KMS-11 (cell line): ENCODE data around the gene HIGD1A.

Experiments
- H2AFZ ChIP-seq: fragments of 200-600 bp; sonication (generic); 2 replicates; pipeline ENCODE4 v1.6.1; 2016; ENCODE audit warnings: antibody characterized with exemption, mixed run types, low read depth
- H3K27ac ChIP-seq: fragments of 200-600 bp; sonication (generic); 2 replicates; pipeline ENCODE4 v1.6.1; 2016; ENCODE audit warnings: mild to moderate bottlenecking, mixed run types
- H3K27me3 ChIP-seq: fragments of 200-600 bp; sonication (generic); 2 replicates; pipeline ENCODE4 v1.6.1; 2017; ENCODE audit warnings: mild to moderate bottlenecking, low read depth, mixed run types, moderate library complexity; ENCODE audit not compliant: insufficient read depth
- H3K36me3 ChIP-seq: fragments of 200-600 bp; sonication (generic); 2 replicates; pipeline ENCODE4 v1.6.1; 2017; ENCODE audit warnings: mild to moderate bottlenecking, mixed run types; ENCODE audit not compliant: insufficient read depth
- H3K4me1 ChIP-seq: fragments of 200-600 bp; sonication (generic); 2 replicates; pipeline ENCODE4 v1.6.1; 2016; ENCODE audit warnings: mild to moderate bottlenecking, low read depth, mixed run types; ENCODE audit not compliant: poor library complexity, severe bottlenecking
- H3K4me2 ChIP-seq: fragments of 200-600 bp; sonication (generic); 2 replicates; pipeline ENCODE4 v1.7.0; 2016; ENCODE audit warnings: mild to moderate bottlenecking, mixed run types
- H3K4me3 ChIP-seq: fragments of 200-600 bp; sonication (generic); IDR thresholded peaks from 2 replicates; pipeline ENCODE4 v1.6.1; 2017; ENCODE audit warnings: low read depth, low read length, mixed read lengths; ENCODE audit not compliant: insufficient read depth
- H3K79me2 ChIP-seq: fragments of 200-600 bp; sonication (generic); 2 replicates; pipeline ENCODE4 v1.6.1; 2016; ENCODE audit warnings: low read depth, mixed run types; ENCODE audit not compliant: insufficient read depth
- H3K9ac ChIP-seq: fragments of 200-600 bp; sonication (generic); 2 replicates; pipeline ENCODE4 v1.6.1; 2016; ENCODE audit warnings: mild to moderate bottlenecking, mixed run types
- H4K20me1 ChIP-seq: fragments of 200-600 bp; sonication (generic); 2 replicates; pipeline ENCODE4 v1.6.1; 2016; ENCODE audit warnings: mild to moderate bottlenecking, mixed run types; ENCODE audit not compliant: insufficient read depth
- CTCF ChIP-seq: fragments of 200-600 bp; sonication (generic); conservative IDR thresholded peaks from 2 replicates; pipeline ENCODE4 v1.6.1; 2017; ENCODE audit warnings: low read depth, mild to moderate bottlenecking, antibody characterized with exemption, low read length, moderate library complexity, mixed read lengths

HIGD1A gene

GRCh38 chr3:42745776-42746454, 58.4 kb downstream of the HIGD1A start:
- Histone ChIP-seq H3K79me2 (no peaks in the 10 kb centered on the region), H3K4me3 (no peak overlapping the region), H2AFZ (no peak overlapping the region)

GRCh38 chr3:42745291-42745745, 59.0 kb downstream of the HIGD1A start:
- no peak overlapping the region for H2AFZ ChIP-seq
- no peaks in the 10 kb centered on the region for H3K4me1 ChIP-seq
- no peaks in the 10 kb centered on the region for H3K79me2 ChIP-seq
- no peaks in the 10 kb centered on the region for H3K27me3 ChIP-seq
- H3K27ac ChIP-seq = no peak overlapping the region
- no peak for TF ChIP-seq CTCF
- H3K4me2 ChIP-seq = no peak overlapping the region
- no peaks in the 10 kb centered on the region for H4K20me1 ChIP-seq
- H3K36me3 ChIP-seq = no peaks in the 10 kb centered on the region
- no peak overlapping the region for H3K9ac ChIP-seq
- H3K4me3 ChIP-seq = no peak overlapping the region

More at GRCh38 chr3:42745776-42746454, 58.4 kb downstream of the HIGD1A start:
- TF ChIP-seq CTCF = no peak
- Histone ChIP-seq H3K4me2 (no peak overlapping the region), H3K36me3 (no peaks in the 10 kb centered on the region), H3K27ac (no peak overlapping the region), H4K20me1 (no peaks in the 10 kb centered on the region), H3K27me3 (no peaks in the 10 kb centered on the region), H3K4me1 (no peaks in the 10 kb centered on the region), H3K9ac (no peak overlapping the region)

GRCh38 chr3:42743204-42743995, 60.9 kb downstream of the HIGD1A start:
- H3K4me3 ChIP-seq = no peak overlapping the region
- no peak for TF ChIP-seq CTCF
- H4K20me1 ChIP-seq = no peaks in the 10 kb centered on the region
- no peak overlapping the region for H2AFZ ChIP-seq
- no peaks in the 10 kb centered on the region for H3K36me3 ChIP-seq
- no peaks in the 10 kb centered on the region for H3K27me3 ChIP-seq
- H3K27ac ChIP-seq = no peak overlapping the region
- H3K9ac ChIP-seq = no peak overlapping the region
- no peaks in the 10 kb centered on the region for H3K4me1 ChIP-seq
- H3K4me2 ChIP-seq = no peak overlapping the region
- H3K79me2 ChIP-seq = no peaks in the 10 kb centered on the region

GRCh38 chr3:42742688-42743087, 61.6 kb downstream of the HIGD1A start:
- H3K4me2 ChIP-seq = no peak overlapping the region
- H2AFZ ChIP-seq = no peak overlapping the region
- H3K36me3 ChIP-seq = no peaks in the 10 kb centered on the region
- no peaks in the 10 kb centered on the region for H3K27me3 ChIP-seq
- H3K4me1 ChIP-seq = no peaks in the 10 kb centered on the region
- no peaks in the 10 kb centered on the region for H4K20me1 ChIP-seq
- TF ChIP-seq CTCF = no peak
- no peak overlapping the region for H3K4me3 ChIP-seq
- H3K9ac ChIP-seq = no peak overlapping the region
- no peaks in the 10 kb centered on the region for H3K79me2 ChIP-seq
- H3K27ac ChIP-seq = no peak overlapping the region
